MCF 10A (cell line): ENCODE measurements around the gene HPCAL1. TPM values are rescaled to one million over a fixed set of nuclear protein-coding genes. Genes with fewer than 3 reads are reported as not detected.

Experiments used
- BruUV-seq: library from RNA; stranded (reverse); fragments of 400-500 nt; replicated peaks from 2 replicates; lab custom pipeline; 2021; lab: Mats Ljungman, UMichigan
- CTCF ChIA-PET: fragments of 300-600 bp; sonication (Branson Sonifier 250); formaldehyde crosslinking; extraction: SDS; loops from one replicate; lab custom pipeline; 2021; ENCODE audit warnings: antibody characterized with exemption, inconsistent platforms; lab: Yijun Ruan, JAX
- POLR2A ChIA-PET: fragments of 300-600, 350-650 bp; sonication (Branson Sonifier 250); formaldehyde crosslinking; extraction: SDS; loops from one replicate; lab custom pipeline; 2020; ENCODE audit warnings: antibody characterized with exemption, inconsistent platforms; lab: Yijun Ruan, JAX
- DNase-seq: peaks from one replicate; pipeline ENCODE4 v3.0.0-alpha.2; 2018; ENCODE audit not compliant: unreplicated experiment
- H3K27ac Mint-ChIP-seq: one replicate; pipeline ENCODE4 v1.8.0; 2022; ENCODE audit warnings: mild to moderate bottlenecking, low read depth, mixed read lengths; ENCODE audit not compliant: unreplicated experiment
- H3K27me3 Mint-ChIP-seq: one replicate; pipeline ENCODE4 v1.8.0; 2022; ENCODE audit warnings: mixed read lengths; ENCODE audit not compliant: insufficient read depth, unreplicated experiment
- H3K36me3 Mint-ChIP-seq: one replicate; pipeline ENCODE4 v1.8.0; 2022; ENCODE audit warnings: mild to moderate bottlenecking, moderate library complexity, mixed read lengths; ENCODE audit not compliant: insufficient read depth, unreplicated experiment
- H3K4me1 Mint-ChIP-seq: one replicate; pipeline ENCODE4 v1.8.0; 2022; ENCODE audit warnings: mixed read lengths; ENCODE audit not compliant: insufficient read depth, unreplicated experiment
- H3K4me3 Mint-ChIP-seq: one replicate; pipeline ENCODE4 v1.8.0; 2022; ENCODE audit warnings: mild to moderate bottlenecking, moderate library complexity, mixed read lengths; ENCODE audit not compliant: unreplicated experiment
- H3K9me3 Mint-ChIP-seq: one replicate; pipeline ENCODE4 v1.8.0; 2022; ENCODE audit warnings: mixed read lengths; ENCODE audit not compliant: unreplicated experiment
- CTCF ChIP-seq: fragments of 200-600 bp; IDR thresholded peaks from one replicate; pipeline ENCODE4 v1.8.0; 2022; ENCODE audit warnings: antibody characterized with exemption, mild to moderate bottlenecking; ENCODE audit not compliant: unreplicated experiment
- intact Hi-C: fragments of 100-400 bp; cut with micrococcal nuclease; formaldehyde crosslinking; loops from 2 replicates; pipeline ENCODE4 v1.14.1; 2022
- total RNA-seq: library from RNA; stranded (reverse); gene quantifications from 2 replicates; pipeline ENCODE4 v1.2.3, GENCODE V29; 2022

The HPCAL1 gene
- total RNA-seq, 1 experiment from 2014 or later = 144 TPM

- BruUV-seq = no TSS peak
- ChIA-PET POLR2A (interaction anchor here (0.6 to 1.1 kb wide), 2 partner anchors 22 to 78 kb away, joined by 4 read pairs; no protein-coding TSS in a partner anchor), CTCF (no interaction called here)
- H3K9me3 Mint-ChIP-seq = no peaks in the 10 kb centered on the region
- no peak for TF ChIP-seq CTCF
- peaks cover 46% of the 10 kb centered on the region for H3K4me1 Mint-ChIP-seq
- no peaks in the 10 kb centered on the region for H3K36me3 Mint-ChIP-seq
- H3K27me3 Mint-ChIP-seq = no peaks in the 10 kb centered on the region
- no peak overlapping the region for H3K4me3 Mint-ChIP-seq
- intact Hi-C loops = loop anchor here (2.0 kb wide), 1 partner anchor 59 kb away; no protein-coding TSS in a partner anchor
- peak; percentile 48 for DNase-seq
- peak overlapping the region; percentile 89 for H3K27ac Mint-ChIP-seq
Observed at GRCh38 chr2:10329880-10330699, 27.4 kb downstream of the HPCAL1 start.

DNA sequence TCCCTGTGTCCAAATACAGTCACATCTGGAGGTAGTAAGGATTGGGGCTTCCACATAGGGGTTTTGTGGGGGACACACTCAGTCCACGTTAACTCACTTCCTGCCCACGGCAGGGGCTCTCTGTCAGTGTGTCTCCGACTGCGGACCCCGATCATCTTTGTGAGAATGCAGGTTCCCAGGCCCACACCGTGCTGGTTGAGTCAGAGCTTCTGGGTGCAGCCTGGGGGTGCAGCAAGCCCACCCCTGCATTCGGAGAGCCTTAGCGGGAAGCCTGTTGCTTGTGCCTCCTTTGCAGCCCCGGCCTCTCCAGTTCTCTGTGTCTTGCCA lies 28.0 kb downstream of the HPCAL1 start:
- DNase-seq = no peak
- H3K9me3 Mint-ChIP-seq = no peaks in the 10 kb centered on the region
- CTCF ChIA-PET = no interaction called here
- peaks cover 46% of the 10 kb centered on the region for H3K4me1 Mint-ChIP-seq
- TF ChIP-seq CTCF = no peak
- no peaks in the 10 kb centered on the region for H3K27me3 Mint-ChIP-seq
- BruUV-seq = no TSS peak
- H3K4me3 Mint-ChIP-seq = peak overlapping the region; percentile 30
- intact Hi-C loops = loop anchor here (2.0 kb wide), 1 partner anchor 60 kb away; no protein-coding TSS in a partner anchor
- peak overlapping the region; percentile 89 for H3K27ac Mint-ChIP-seq
- H3K36me3 Mint-ChIP-seq = no peaks in the 10 kb centered on the region
- POLR2A ChIA-PET = interaction anchor here (1.8 kb wide), 1 partner anchor 75 kb away, joined by 4 read pairs; no protein-coding TSS in a partner anchor

DNA sequence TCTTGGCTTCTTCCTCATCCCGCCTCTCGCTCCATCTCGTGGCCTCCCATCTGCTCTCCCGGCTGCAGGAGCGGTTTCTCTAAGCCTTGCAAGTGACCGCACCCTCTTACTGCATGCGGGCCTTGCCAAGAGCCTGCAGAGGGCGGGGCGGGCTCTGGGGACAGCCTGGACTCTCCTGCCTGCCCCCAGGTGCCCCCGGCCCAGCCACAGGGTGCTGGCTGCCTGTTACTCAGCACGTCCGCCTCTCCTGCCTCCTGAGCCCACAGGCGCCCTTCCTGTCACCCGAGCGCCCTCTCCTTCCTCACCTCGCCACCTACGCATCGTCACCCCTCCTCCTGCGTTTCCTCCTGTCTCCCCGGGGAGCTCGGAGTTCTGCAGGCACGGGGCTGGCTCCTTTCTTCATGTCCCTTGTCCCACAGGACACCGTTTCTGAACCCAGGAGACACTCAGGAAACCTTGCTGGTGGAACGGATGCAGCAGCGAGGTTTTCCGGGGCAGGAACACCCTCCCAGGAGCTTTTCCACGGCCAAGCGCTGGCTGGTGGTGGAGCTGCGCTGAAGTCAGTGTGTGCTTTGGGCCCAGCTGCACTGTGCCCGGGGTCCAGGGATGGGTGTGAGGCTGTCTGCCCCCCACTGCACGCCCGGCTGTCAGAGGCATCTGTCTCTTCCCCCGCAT lies 28.5 kb downstream of the HPCAL1 start:
- BruUV-seq = no TSS peak
- TF ChIP-seq CTCF = no peak
- CTCF ChIA-PET = interaction anchor here (0.6 to 1.6 kb wide), 3 partner anchors 8 to 215 kb away, joined by 3 to 5 read pairs (median 4); no protein-coding TSS in a partner anchor

More for the DNA sequence above, 28.5 kb downstream of the HPCAL1 start:
- peak overlapping the region; percentile 89 for H3K27ac Mint-ChIP-seq
- intact Hi-C loops = loop anchor here (2.0 kb wide), 1 partner anchor 60 kb away; no protein-coding TSS in a partner anchor
- DNase-seq = peak; percentile 75
- peak overlapping the region; percentile 30 for H3K4me3 Mint-ChIP-seq
- peaks cover 3% of the 10 kb centered on the region for H3K36me3 Mint-ChIP-seq
- H3K4me1 Mint-ChIP-seq = peaks cover 45% of the 10 kb centered on the region
- no peaks in the 10 kb centered on the region for H3K27me3 Mint-ChIP-seq
- no peaks in the 10 kb centered on the region for H3K9me3 Mint-ChIP-seq
- POLR2A ChIA-PET = interaction anchor here (1.8 kb wide), 1 partner anchor 74 kb away, joined by 4 read pairs; no protein-coding TSS in a partner anchor
